HepG2 (cell line): ENCODE data around the gene LAX1. TPM values are rescaled to one million over a fixed set of nuclear protein-coding genes. Genes with fewer than 3 reads are reported as not detected.

Experiments used
- ATAC-seq: fragments of 200-7000 bp; cut with Tn5 transposase; 3 replicates; pipeline ENCODE4 v1.9.1; 2020; ENCODE audit warnings: mild to moderate bottlenecking, moderate library complexity
- BruUV-seq: library from RNA; stranded (reverse); fragments of 400-500 nt; replicated peaks from 2 replicates; lab custom pipeline; 2021; lab: Mats Ljungman, UMichigan
- CTCF ChIA-PET: fragments of 300-600 bp; formaldehyde crosslinking; extraction: SDS; loops from one replicate; lab custom pipeline; 2021; ENCODE audit warnings: low total read pairs, inconsistent platforms, low intra/inter-chr PET ratio; lab: Yijun Ruan, JAX
- POLR2A ChIA-PET: fragments of 350-600 bp; sonication (Branson Sonifier 250); formaldehyde crosslinking; loops from one replicate; lab custom pipeline; 2020; ENCODE audit warnings: antibody characterized with exemption, inconsistent platforms; lab: Yijun Ruan, JAX
- DNase-seq: peaks from one replicate; pipeline ENCODE4 v3.0.0-alpha.2; 2015; ENCODE audit warnings: low spot score
- FAIRE-seq: peaks from 3 replicates; lab custom pipeline; 2011; peaks lifted over from hg19 to GRCh38; lab: Jason Lieb, UNC
- H2AFZ ChIP-seq: one replicate; pipeline ENCODE4 v1.6.1; 2011; ENCODE audit warnings: low read length, inconsistent platforms
- H3K27ac ChIP-seq: fragments of 300-600 bp; 3 replicates; pipeline ENCODE4 v1.8.0; 2011; ENCODE audit warnings: mixed run types, mild to moderate bottlenecking, mixed read lengths, low read length, inconsistent platforms; ENCODE audit not compliant: insufficient read depth; ENCODE audit errors: extremely low read length
- H3K27me3 ChIP-seq, 2 experiments: fragments of 200-600 bp in 1 of 2; 2 replicates in 1 of 2; 3 replicates in 1 of 2; pipeline versions ENCODE4 v1.6.0 to v1.8.0; 2011; ENCODE audit warnings: low read length in 2 of 2, mild to moderate bottlenecking in 2 of 2, moderate library complexity in 2 of 2, inconsistent platforms in 1 of 2; ENCODE audit not compliant: insufficient read depth in 2 of 2, control insufficient read depth in 1 of 2
- H3K36me3 ChIP-seq, 2 experiments: fragments of 200-600 bp in 1 of 2; replicated peaks in 1 of 2; 2 replicates in 1 of 2; 3 replicates in 1 of 2; pipeline versions ENCODE4 v1.5.1 to v1.8.0; 2011; ENCODE audit warnings: low read length in 2 of 2, inconsistent platforms in 1 of 2; ENCODE audit not compliant: insufficient read depth in 2 of 2, control insufficient read depth in 1 of 2
- H3K4me1 ChIP-seq: 2 replicates; pipeline ENCODE4 v1.5.1; 2012; ENCODE audit warnings: low read length, inconsistent platforms; ENCODE audit not compliant: insufficient read depth
- H3K4me2 ChIP-seq: 2 replicates; pipeline ENCODE4 v1.6.0; 2011; ENCODE audit warnings: low read depth, low read length, inconsistent platforms
- H3K4me3 ChIP-seq, 3 experiments: fragments of 200-600 bp in 1 of 3; sonication (generic), shearing (Covaris generic) in 1 of 3; replicated peaks in 1 of 3; 2 replicates each; pipeline ENCODE4 v1.5.1; 2011 to 2016; ENCODE audit warnings: low read length in 3 of 3, inconsistent platforms in 2 of 3, low read depth in 2 of 3, mild to moderate bottlenecking in 2 of 3, control low read depth in 1 of 3, mixed read lengths in 1 of 3; ENCODE audit not compliant: insufficient read depth in 1 of 3
- H3K79me2 ChIP-seq: one replicate; pipeline ENCODE4 v1.6.1; 2011; ENCODE audit warnings: low read length, inconsistent platforms; ENCODE audit not compliant: insufficient read depth
- H3K9ac ChIP-seq: 2 replicates; pipeline ENCODE4 v1.6.0; 2011; ENCODE audit warnings: mild to moderate bottlenecking, low read depth, low read length, inconsistent platforms; ENCODE audit not compliant: insufficient read depth
- H3K9me3 ChIP-seq: 2 replicates; pipeline ENCODE4 v1.5.1; 2012; ENCODE audit warnings: mild to moderate bottlenecking, low read length
- H4K20me1 ChIP-seq: 2 replicates; pipeline ENCODE4 v1.6.0; 2011; ENCODE audit warnings: inconsistent platforms, mild to moderate bottlenecking, low read length, moderate library complexity; ENCODE audit not compliant: insufficient read depth
- HNRNPL ChIP-seq: fragments of 200-400 bp; formaldehyde crosslinking; IDR thresholded peaks from 2 replicates; pipeline ENCODE4 v1.6.1; 2017; ENCODE audit warnings: mild to moderate bottlenecking, low read depth, low read length
- HNRNPLL ChIP-seq: fragments of 200-400 bp; formaldehyde crosslinking; IDR thresholded peaks from 2 replicates; pipeline ENCODE4 v1.6.1; 2017; ENCODE audit warnings: mild to moderate bottlenecking, low read depth, low read length; ENCODE audit not compliant: poor library complexity, severe bottlenecking
- ISX ChIP-seq: sonication (generic); formaldehyde crosslinking; conservative IDR thresholded peaks from 2 replicates; pipeline ENCODE4 v1.5.0; 2020; ENCODE audit warnings: missing genetic modification reagents
- JARID2 ChIP-seq: sonication (generic); formaldehyde crosslinking; IDR thresholded peaks from 2 replicates; pipeline ENCODE4 v1.8.1; 2023; ENCODE audit warnings: missing genetic modification reagents, inconsistent platforms; ENCODE audit not compliant: insufficient replicate concordance
- MLLT10 ChIP-seq: sonication (generic); formaldehyde crosslinking; IDR thresholded peaks from 2 replicates; pipeline ENCODE4 v1.4.0; 2020; ENCODE audit warnings: missing genetic modification reagents
- MYC ChIP-seq: sonication (generic); formaldehyde crosslinking; IDR thresholded peaks from 2 replicates; pipeline ENCODE4 v1.9.0; 2021; ENCODE audit warnings: missing genetic modification reagents, borderline replicate concordance
- RBM22 ChIP-seq: fragments of 200-400 bp; formaldehyde crosslinking; optimal IDR thresholded peaks from 2 replicates; pipeline ENCODE3; 2017; ENCODE audit warnings: mild to moderate bottlenecking, low read length, moderate library complexity
- RNF219 ChIP-seq: sonication (generic); formaldehyde crosslinking; IDR thresholded peaks from 2 replicates; pipeline ENCODE4 v1.5.0; 2020; ENCODE audit warnings: mild to moderate bottlenecking, missing genetic modification reagents
- SALL2 ChIP-seq: sonication (generic); formaldehyde crosslinking; IDR thresholded peaks from 2 replicates; pipeline ENCODE4 v1.8.1; 2023; ENCODE audit warnings: mild to moderate bottlenecking, missing genetic modification reagents, inconsistent platforms
- SNAPC4 ChIP-seq: sonication (generic); formaldehyde crosslinking; IDR thresholded peaks from 2 replicates; pipeline ENCODE4 v1.4.0; 2020; ENCODE audit warnings: mild to moderate bottlenecking, missing genetic modification reagents
- TBP ChIP-seq: sonication (generic); formaldehyde crosslinking; IDR thresholded peaks from 2 replicates; pipeline ENCODE4 v1.5.0; 2020; ENCODE audit warnings: missing genetic modification reagents
- TCF7 ChIP-seq: sonication (generic); IDR thresholded peaks from 2 replicates; pipeline ENCODE4 v1.6.1; 2016; ENCODE audit warnings: antibody characterized with exemption, low read depth
- XRCC5 ChIP-seq: fragments of 200-400 bp; formaldehyde crosslinking; optimal IDR thresholded peaks from 2 replicates; pipeline ENCODE3; 2017; ENCODE audit warnings: mild to moderate bottlenecking, low read length
- ZNF709 ChIP-seq: sonication (generic); formaldehyde crosslinking; IDR thresholded peaks from 2 replicates; pipeline ENCODE4 v1.5.0; 2020; ENCODE audit warnings: mild to moderate bottlenecking, missing genetic modification reagents
- ZNF761 ChIP-seq: sonication (generic); formaldehyde crosslinking; conservative IDR thresholded peaks from 2 replicates; pipeline ENCODE4 v1.4.0; 2020; ENCODE audit warnings: mild to moderate bottlenecking, missing genetic modification reagents
- ZSCAN30 ChIP-seq: sonication (generic); formaldehyde crosslinking; IDR thresholded peaks from 2 replicates; pipeline ENCODE4 v1.5.0; 2020; ENCODE audit warnings: mild to moderate bottlenecking, missing genetic modification reagents
- whole genome bisulfite sequencing: methylation state at CpG from one replicate; pipeline ENCODE4 v1.1.6; 2017; ENCODE audit warnings: low lambda C conversion rate; 5-methylcytosine and 5-hydroxymethylcytosine counted together
- in situ Hi-C: cut with HindIII; loops from 2 replicates; pipeline ENCODE4 v1.10.0; 2017; ENCODE audit warnings: low pct_unique_long_range_greater_than_20kb; ENCODE audit not compliant: extremely low pct_ligation_motif_present
- intact Hi-C: fragments of 100-400 bp; cut with micrococcal nuclease; formaldehyde crosslinking; loops from one replicate; pipeline ENCODE4 v1.10.0; 2022; ENCODE audit not compliant: unreplicated experiment
- polyA plus RNA-seq, 8 experiments: library from polyadenylated mRNA; depleted of rRNA in 3 of 8; stranded (reverse) in 7 of 8; unstranded in 1 of 8; fragments of >200 nt; fragmentation: Illumina TruSeq in 4 of 8; extraction: Trizol in 4 of 8; gene quantifications; 2 replicates each; pipeline versions ENCODE4 v1.2.1 to v1.2.3, GENCODE V29; 2011 to 2016; ENCODE audit warnings: low read depth in 4 of 8, missing spikeins in 1 of 8, mixed read lengths in 1 of 8; ENCODE audit not compliant: insufficient read depth in 1 of 8
- total RNA-seq, 5 experiments: library from RNA; depleted of rRNA; stranded (reverse); fragments of >200 nt; fragmentation: Illumina TruSeq; extraction: Trizol; gene quantifications; 2 replicates each; pipeline ENCODE4 v1.2.3, GENCODE V29; 2016; ENCODE audit warnings: low read depth in 1 of 5

LAX1 gene
- total and polyA plus RNA-seq, 2 of the 13 experiments (the other 11 are each of a cell fraction or from before 2014, with no cell fraction given), result not detected

GRCh38 chr1:203768256-203768655 is 3.3 kb downstream of the LAX1 start:
- 52% methylated on average over 6 of the region's 6 CpGs for WGBS
- in situ Hi-C loops (no loop called here), intact Hi-C loops (no loop called here)
- POLR2A ChIA-PET, result no interaction called here
- CTCF ChIA-PET, result no interaction called here
- no peaks in the 10 kb centered on the region for H3K27me3 ChIP-seq
- no peak for DNase-seq
- H3K27ac ChIP-seq, result no peak overlapping the region
- no peaks in the 10 kb centered on the region for H4K20me1 ChIP-seq
- no peaks in the 10 kb centered on the region for H3K9me3 ChIP-seq
- no peak overlapping the region for H3K9ac ChIP-seq
- H3K4me2 ChIP-seq, result no peak overlapping the region
- H3K36me3 ChIP-seq, result no peaks in the 10 kb centered on the region
- FAIRE-seq, result no peak
- ATAC-seq, result no peak
- no TSS peak for BruUV-seq
- no peak overlapping the region for H2AFZ ChIP-seq
- H3K4me3 ChIP-seq, result no peak overlapping the region
- H3K4me1 ChIP-seq, result peaks cover 22% of the 10 kb centered on the region
- no peaks in the 10 kb centered on the region for H3K79me2 ChIP-seq
- TF ChIP-seq HNRNPL (no peak), TBP (CRISPR knock-in tag) (no peak), JARID2 (no peak), MYC (CRISPR knock-in tag) (no peak), ZNF709 (CRISPR knock-in tag) (no peak), SNAPC4 (CRISPR knock-in tag) (no peak), RNF219 (CRISPR knock-in tag) (no peak), ZNF761 (no peak), RBM22 (no peak), ZSCAN30 (CRISPR knock-in tag) (no peak), SALL2 (CRISPR knock-in tag) (no peak), MLLT10 (CRISPR knock-in tag) (no peak), XRCC5 (no peak), ISX (CRISPR knock-in tag) (no peak), HNRNPLL (no peak), TCF7 (no peak)
